ENCODE measurements around the gene SMIM44.
"Not testable (repeated sequence)": the region's sequence is repeated elsewhere in the genome, so short reads cannot be mapped to it uniquely, and the experiment has no call there.

SMIM44 gene

GRCh38 chr19:3515891-3516422, 32.7 kb upstream of the SMIM44 start:
- Histone ChIP-seq H3K9ac (ENCODE audit: low read depth, low read length) (no peak overlapping the region), H3K9me3 (ENCODE audit: insufficient read depth, low read depth, low read length) (no peaks in the 10 kb centered on the region), H3K4me1 (ENCODE audit: insufficient read depth, low read length) (peaks cover 13% of the 10 kb centered on the region), H3K36me3 (ENCODE audit: insufficient read depth, low read depth, low read length) (0 out of 2 replicates have a peak, but pooled peaks cover 4% of the 10 kb centered on the region), H3K27me3 (ENCODE audit: insufficient read depth, low read length) (no peaks in the 10 kb centered on the region), H3K4me3 (ENCODE audit: low read length) (no peak overlapping the region), H3K27ac (ENCODE audit: low read length) (no peak overlapping the region)

- Histone ChIP-seq H3K27me3 (ENCODE audit: insufficient read depth, low read length) (no peaks in the 10 kb centered on the region), H3K9me3 (ENCODE audit: insufficient read depth, low read depth, low read length) (no peaks in the 10 kb centered on the region), H3K4me1 (ENCODE audit: insufficient read depth, low read length) (peaks cover 13% of the 10 kb centered on the region), H3K9ac (ENCODE audit: low read depth, low read length) (no peak overlapping the region), H3K36me3 (ENCODE audit: insufficient read depth, low read depth, low read length) (peaks cover 13% of the 10 kb centered on the region; the same call in 1 of the 2 replicates), H3K4me3 (ENCODE audit: low read length) (no peak overlapping the region), H3K27ac (ENCODE audit: low read length) (no peak overlapping the region)
Observed at GRCh38 chr19:3514930-3515329, 31.7 kb upstream of the SMIM44 start.

GRCh38 chr19:3513229-3514140, 30.2 kb upstream of the SMIM44 start:
- Histone ChIP-seq H3K4me3 (ENCODE audit: low read length) (no peak overlapping the region), H3K9ac (ENCODE audit: low read depth, low read length) (no peak overlapping the region; the same call in 1 of the 2 replicates), H3K27me3 (ENCODE audit: insufficient read depth, low read length) (no peaks in the 10 kb centered on the region), H3K9me3 (ENCODE audit: insufficient read depth, low read depth, low read length) (no peaks in the 10 kb centered on the region), H3K36me3 (ENCODE audit: insufficient read depth, low read depth, low read length) (peaks cover 18% of the 10 kb centered on the region), H3K27ac (ENCODE audit: low read length) (no peak overlapping the region), H3K4me1 (ENCODE audit: insufficient read depth, low read length) (peaks cover 6% of the 10 kb centered on the region)

- no peak overlapping the region for H3K27ac ChIP-seq (ENCODE audit: low read length)
- no peak overlapping the region for H3K9ac ChIP-seq (ENCODE audit: low read depth, low read length)
- H3K4me1 ChIP-seq (ENCODE audit: insufficient read depth, low read length): peaks cover 3% of the 10 kb centered on the region; the same call in 1 of the 2 replicates
- no peaks in the 10 kb centered on the region for H3K9me3 ChIP-seq (ENCODE audit: insufficient read depth, low read depth, low read length)
- no peaks in the 10 kb centered on the region for H3K27me3 ChIP-seq (ENCODE audit: insufficient read depth, low read length)
- H3K4me3 ChIP-seq (ENCODE audit: low read length): no peak overlapping the region
- peaks cover 18% of the 10 kb centered on the region for H3K36me3 ChIP-seq (ENCODE audit: insufficient read depth, low read depth, low read length)
Observed at GRCh38 chr19:3512562-3513228, 29.5 kb upstream of the SMIM44 start.

GRCh38 chr19:3511506-3512251, 28.4 kb upstream of the SMIM44 start:
- Histone ChIP-seq H3K27ac (ENCODE audit: low read length) (no peak overlapping the region), H3K4me1 (ENCODE audit: insufficient read depth, low read length) (peaks cover 3% of the 10 kb centered on the region; the same call in 1 of the 2 replicates), H3K9ac (ENCODE audit: low read depth, low read length) (no peak overlapping the region), H3K27me3 (ENCODE audit: insufficient read depth, low read length) (no peaks in the 10 kb centered on the region), H3K36me3 (ENCODE audit: insufficient read depth, low read depth, low read length) (peaks cover 18% of the 10 kb centered on the region), H3K9me3 (ENCODE audit: insufficient read depth, low read depth, low read length) (no peaks in the 10 kb centered on the region), H3K4me3 (ENCODE audit: low read length) (no peak overlapping the region)

- H3K9ac ChIP-seq (ENCODE audit: low read depth, low read length): no peak overlapping the region
- H3K9me3 ChIP-seq (ENCODE audit: insufficient read depth, low read depth, low read length): no peaks in the 10 kb centered on the region
- H3K27me3 ChIP-seq (ENCODE audit: insufficient read depth, low read length): no peaks in the 10 kb centered on the region
- peaks cover under 1% of the 10 kb centered on the region; the same call in 1 of the 2 replicates for H3K4me1 ChIP-seq (ENCODE audit: insufficient read depth, low read length)
- no peak overlapping the region for H3K4me3 ChIP-seq (ENCODE audit: low read length)
- peaks cover 18% of the 10 kb centered on the region for H3K36me3 ChIP-seq (ENCODE audit: insufficient read depth, low read depth, low read length)
- H3K27ac ChIP-seq (ENCODE audit: low read length): no peak overlapping the region
Observed at GRCh38 chr19:3510727-3511126, 27.5 kb upstream of the SMIM44 start.

- Histone ChIP-seq H3K27me3 (ENCODE audit: insufficient read depth, low read length) (no peaks in the 10 kb centered on the region), H3K9me3 (ENCODE audit: insufficient read depth, low read depth, low read length) (no peaks in the 10 kb centered on the region), H3K36me3 (ENCODE audit: insufficient read depth, low read depth, low read length) (peaks cover 18% of the 10 kb centered on the region), H3K4me1 (ENCODE audit: insufficient read depth, low read length) (no peaks in the 10 kb centered on the region), H3K4me3 (ENCODE audit: low read length) (no peak overlapping the region), H3K9ac (ENCODE audit: low read depth, low read length) (no peak overlapping the region), H3K27ac (ENCODE audit: low read length) (no peak overlapping the region)
Observed at GRCh38 chr19:3509566-3509989, 26.3 kb upstream of the SMIM44 start.

GRCh38 chr19:3508771-3509535, 25.7 kb upstream of the SMIM44 start:
- H3K27ac ChIP-seq (ENCODE audit: low read length): no peak overlapping the region

GRCh38 chr19:3508121-3508661, 24.9 kb upstream of the SMIM44 start:
- not testable (repeated sequence) for H3K27me3 ChIP-seq (ENCODE audit: insufficient read depth, low read length); H3K9me3 ChIP-seq (ENCODE audit: insufficient read depth, low read depth, low read length); H3K27ac ChIP-seq (ENCODE audit: low read length); H3K9ac ChIP-seq (ENCODE audit: low read depth, low read length); H3K4me1 ChIP-seq (ENCODE audit: insufficient read depth, low read length)
- Histone ChIP-seq H3K4me3 (ENCODE audit: low read length) (peak overlapping the region; percentile 76; the same call in 1 of the 2 replicates), H3K36me3 (ENCODE audit: insufficient read depth, low read depth, low read length) (peaks cover 18% of the 10 kb centered on the region)

More at GRCh38 chr19:3508771-3509535, 25.7 kb upstream of the SMIM44 start:
- H3K36me3 ChIP-seq (ENCODE audit: insufficient read depth, low read depth, low read length): peaks cover 18% of the 10 kb centered on the region
- H3K4me1 ChIP-seq (ENCODE audit: insufficient read depth, low read length): no peaks in the 10 kb centered on the region
- H3K9me3 ChIP-seq (ENCODE audit: insufficient read depth, low read depth, low read length): no peaks in the 10 kb centered on the region
- H3K9ac ChIP-seq (ENCODE audit: low read depth, low read length): no peak overlapping the region
- H3K27me3 ChIP-seq (ENCODE audit: insufficient read depth, low read length): no peaks in the 10 kb centered on the region
- no peak overlapping the region for H3K4me3 ChIP-seq (ENCODE audit: low read length)

GRCh38 chr19:3507371-3508120, 24.3 kb upstream of the SMIM44 start:
- Histone ChIP-seq H3K9me3 (ENCODE audit: insufficient read depth, low read depth, low read length) (no peaks in the 10 kb centered on the region), H3K4me1 (ENCODE audit: insufficient read depth, low read length) (no peaks in the 10 kb centered on the region), H3K27ac (ENCODE audit: low read length) (no peak overlapping the region), H3K27me3 (ENCODE audit: insufficient read depth, low read length) (no peaks in the 10 kb centered on the region), H3K36me3 (ENCODE audit: insufficient read depth, low read depth, low read length) (peaks cover 18% of the 10 kb centered on the region), H3K9ac (ENCODE audit: low read depth, low read length) (peak overlapping the region; percentile 82; the same call in 1 of the 2 replicates), H3K4me3 (ENCODE audit: low read length) (peak overlapping the region; percentile 76)
